Urothelium cell line (cell line): ENCODE measurements around the gene RBM23.
A peak's percentile ranks its signal among the peaks of the same experiment; 100 is the strongest.
"Not testable (repeated sequence)": the region's sequence is repeated elsewhere in the genome, so short reads cannot be mapped to it uniquely, and the experiment has no call there.

Experiments
- DNase-seq: peaks from one replicate; pipeline ENCODE4 v3.0.0; 2011; ENCODE audit warnings: low spot score, mixed read lengths
- FAIRE-seq: peaks from 2 replicates; lab custom pipeline; 2011; peaks lifted over from hg19 to GRCh38; lab: Jason Lieb, UNC

The RBM23 gene

DNA sequence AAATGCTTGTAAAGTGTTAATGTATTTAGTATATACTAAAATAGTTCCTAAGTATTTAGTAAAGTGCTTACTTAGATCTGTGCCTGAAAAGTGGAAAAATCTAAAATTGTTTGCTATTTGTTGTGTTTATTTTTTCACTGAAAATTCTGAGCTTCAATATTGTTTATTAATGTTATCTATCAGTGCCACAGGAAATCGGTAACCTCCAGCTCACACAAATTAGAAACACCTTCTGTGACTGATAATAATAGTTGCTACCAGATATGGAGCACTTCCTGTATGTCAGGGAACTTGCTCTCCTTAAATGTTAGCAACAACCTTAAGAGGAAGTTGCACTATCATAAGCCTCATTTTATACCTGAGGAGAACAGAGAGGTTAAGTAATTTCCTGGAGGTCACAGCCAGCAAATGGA, 48.1 kb downstream of the RBM23 start:
- DNase-seq (no peak), FAIRE-seq (no peak)

DNA sequence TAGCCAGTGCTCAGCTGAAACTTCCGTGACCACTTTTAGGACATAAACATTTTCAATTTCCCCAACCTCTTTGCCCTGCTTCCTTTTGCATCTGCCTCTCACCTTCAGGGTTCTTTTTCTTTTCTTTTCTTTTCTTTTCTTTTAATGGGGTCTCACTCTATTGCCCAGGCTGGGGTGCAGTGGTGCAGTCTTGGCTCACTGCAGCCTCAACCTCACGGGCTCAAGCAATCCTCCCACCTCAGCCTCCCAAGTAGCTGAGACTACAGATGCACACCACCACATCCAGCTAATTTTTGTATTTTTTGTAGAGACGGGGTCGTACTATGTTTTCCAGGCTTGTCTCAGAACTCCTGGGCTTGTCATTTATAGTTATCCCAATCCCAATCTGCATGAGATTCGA, 52.1 kb downstream of the RBM23 start:
- no peak for FAIRE-seq
- DNase-seq: no peak

DNA sequence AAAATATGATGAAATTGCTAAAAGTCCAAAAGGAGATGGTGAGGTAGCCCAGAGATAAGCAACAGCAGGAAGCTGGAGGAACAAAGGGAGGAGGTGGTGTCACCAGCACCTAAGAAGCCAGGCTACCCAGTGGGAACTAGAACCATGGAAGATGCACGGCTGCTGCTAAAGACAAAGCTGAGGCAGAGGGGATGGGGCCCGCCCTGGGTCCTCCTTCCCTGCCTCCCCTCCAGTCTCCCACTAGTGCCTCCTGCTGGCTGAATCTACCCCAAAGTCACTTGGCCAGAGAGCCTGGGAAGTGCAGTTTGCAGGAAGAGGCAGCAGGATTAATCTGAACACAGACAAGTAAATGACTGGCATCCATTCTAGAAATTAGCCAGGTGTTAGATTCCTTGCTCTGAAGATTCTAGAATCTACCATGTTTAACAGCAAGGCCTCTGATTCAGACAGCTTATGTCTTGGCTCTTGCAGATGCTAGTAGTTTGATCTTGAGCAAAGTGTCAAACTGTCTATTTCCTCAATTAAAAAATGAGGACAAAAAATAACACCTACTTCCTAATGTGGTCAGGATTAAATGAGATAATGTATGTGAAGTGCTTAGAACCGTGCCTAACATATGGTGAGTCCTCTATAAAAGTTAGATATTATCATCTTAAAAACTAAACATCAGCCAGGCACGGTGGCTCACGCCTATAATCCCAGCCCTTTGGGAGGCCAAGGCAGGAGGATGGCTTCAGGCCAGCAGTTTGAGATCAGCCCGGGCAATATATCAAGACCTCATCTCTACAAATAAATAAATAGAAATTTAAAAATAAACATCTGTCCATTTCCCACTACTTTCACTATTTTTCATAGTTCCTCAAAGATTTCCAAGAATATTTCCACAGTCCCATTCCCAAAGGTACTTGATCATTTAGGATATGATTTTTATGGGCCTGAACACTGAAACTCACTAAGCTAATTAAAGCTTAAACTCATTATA, 53.2 kb downstream of the RBM23 start:
- FAIRE-seq (no peak), DNase-seq (no peak)

DNA sequence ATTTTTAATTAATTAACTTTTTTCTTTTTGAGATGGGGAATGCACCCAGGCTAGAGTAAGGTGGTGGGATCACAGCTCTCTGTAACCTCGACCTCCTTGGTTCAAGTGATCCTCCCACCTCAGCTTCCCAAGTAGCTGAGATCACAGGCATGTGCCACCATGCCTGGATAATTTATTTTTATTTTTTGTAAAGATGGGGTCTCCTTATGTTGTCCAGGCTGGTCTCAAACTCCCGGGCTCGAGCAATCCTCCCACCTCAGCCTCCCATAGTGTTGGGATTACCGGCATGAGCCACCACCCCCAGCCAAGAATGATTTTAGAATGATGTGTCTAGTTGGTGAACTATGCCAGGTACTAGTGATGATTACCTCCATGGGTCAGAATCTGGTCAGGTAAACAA, 54.0 kb downstream of the RBM23 start:
- FAIRE-seq (no peak), DNase-seq (no peak)

DNA sequence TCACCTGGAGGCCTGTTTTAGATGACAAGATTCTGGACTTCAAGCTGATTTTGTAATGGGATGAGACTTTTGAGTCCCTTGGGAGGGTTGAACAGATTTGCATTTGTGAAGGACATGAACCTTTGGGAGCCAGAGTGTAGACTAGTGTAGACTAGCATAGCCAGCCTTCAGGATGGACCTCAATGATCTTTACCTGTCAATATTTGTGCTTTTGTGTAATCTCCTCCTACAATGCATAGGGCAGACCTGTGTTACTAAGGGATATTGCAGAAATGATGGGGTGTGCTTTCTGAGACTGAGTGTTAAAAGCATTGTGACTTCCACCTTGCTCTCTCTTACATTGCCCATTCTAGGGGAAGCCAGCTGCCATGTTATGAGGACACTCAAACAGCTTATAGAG, 57.3 kb downstream of the RBM23 start:
- no peak for FAIRE-seq
- DNase-seq: no peak

DNA sequence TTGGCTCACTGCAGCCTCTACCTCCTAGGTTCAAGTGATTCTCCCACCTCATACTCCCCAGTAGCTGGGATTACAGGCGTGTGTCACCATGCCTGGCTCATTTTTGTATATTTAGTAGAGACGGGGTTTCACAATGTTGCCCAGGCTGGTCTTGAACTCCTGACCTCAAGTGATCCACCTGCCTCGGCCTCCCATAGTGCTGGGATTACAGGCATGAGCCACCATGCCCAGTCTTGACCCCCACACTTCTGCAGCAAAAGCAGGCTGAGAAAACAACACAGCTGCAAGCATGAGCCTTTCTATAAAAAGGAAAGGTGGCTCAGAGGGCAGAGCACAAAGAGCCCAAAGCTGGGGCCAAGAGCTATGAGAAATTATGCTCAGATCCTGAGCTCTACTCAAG, 58.6 kb downstream of the RBM23 start:
- DNase-seq, FAIRE-seq: not testable (repeated sequence)

DNA sequence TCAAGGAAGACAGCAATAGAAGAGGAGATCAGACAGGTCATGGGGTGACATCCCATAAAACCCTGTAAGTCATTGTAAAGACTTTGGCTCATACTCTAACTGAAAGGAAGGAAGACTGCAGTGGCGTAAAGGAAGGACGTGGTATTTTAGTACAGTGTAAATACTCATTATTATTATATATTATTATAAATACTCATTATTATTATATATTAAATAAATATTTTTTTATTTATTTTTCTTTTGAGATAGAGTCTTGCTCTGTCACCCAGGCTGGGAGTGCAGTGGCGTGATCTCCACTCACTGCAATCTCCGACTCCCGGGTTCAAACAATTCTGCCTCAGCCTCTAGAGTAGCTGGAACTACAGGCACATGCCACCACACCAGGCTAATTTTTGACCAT, 62.5 kb downstream of the RBM23 start:
- FAIRE-seq: no peak
- no peak for DNase-seq

DNA sequence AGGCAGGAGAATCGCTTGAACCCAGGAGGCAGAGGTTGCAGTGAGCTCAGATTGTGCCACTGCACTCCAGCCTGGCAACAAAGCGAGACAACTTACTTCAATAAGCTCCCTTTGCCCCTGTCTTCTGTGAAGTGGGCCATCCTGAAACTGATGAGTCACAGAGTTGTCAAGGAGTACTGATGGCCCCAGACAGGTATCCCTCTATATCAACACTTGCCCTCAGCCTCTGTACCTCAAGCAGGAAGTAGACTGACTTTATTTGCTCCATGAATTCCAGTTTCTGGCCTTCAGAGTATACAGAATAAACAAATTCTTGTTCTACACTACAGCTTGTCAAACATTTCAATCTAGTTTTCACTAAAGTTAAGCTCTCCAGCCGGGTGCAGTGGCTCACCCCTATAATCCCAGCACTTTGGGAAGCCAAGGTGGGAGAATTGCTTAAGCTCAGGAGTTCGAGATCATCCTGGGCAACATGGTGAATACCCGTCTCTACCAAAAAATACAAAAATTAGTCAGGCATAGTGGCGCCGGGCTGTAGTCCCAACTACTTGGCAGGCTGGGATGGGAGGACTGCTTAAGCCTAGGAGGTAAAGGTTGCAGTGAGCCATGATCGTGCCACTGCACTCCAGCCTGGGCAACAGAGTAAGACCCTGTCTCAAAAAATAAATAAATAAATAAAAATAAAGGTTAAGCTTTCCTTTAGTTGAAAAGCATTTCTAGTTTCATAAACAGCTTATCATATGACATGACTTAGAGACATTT, 63.8 kb downstream of the RBM23 start:
- DNase-seq (no peak), FAIRE-seq (no peak)

DNA sequence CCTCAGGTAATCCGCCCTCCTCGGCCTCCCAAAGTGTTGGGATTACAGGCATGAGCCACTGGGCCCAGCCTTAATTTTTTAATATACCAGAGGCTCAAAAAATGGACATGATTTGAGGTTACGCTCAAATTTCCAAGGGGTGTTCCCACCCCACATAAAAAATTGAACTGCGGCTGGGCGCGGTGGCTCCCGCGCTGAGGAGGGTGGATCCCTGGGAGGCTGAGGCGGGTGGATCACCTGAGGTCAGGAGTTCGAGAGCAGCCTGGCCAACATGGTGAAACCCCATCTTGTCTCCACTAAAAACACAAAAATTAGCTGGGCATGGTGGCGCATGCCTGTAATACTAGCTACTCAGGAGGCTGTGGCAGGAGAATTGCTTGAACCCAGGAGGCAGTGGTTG, 64.7 kb downstream of the RBM23 start:
- not testable (repeated sequence) for FAIRE-seq, DNase-seq

DNA sequence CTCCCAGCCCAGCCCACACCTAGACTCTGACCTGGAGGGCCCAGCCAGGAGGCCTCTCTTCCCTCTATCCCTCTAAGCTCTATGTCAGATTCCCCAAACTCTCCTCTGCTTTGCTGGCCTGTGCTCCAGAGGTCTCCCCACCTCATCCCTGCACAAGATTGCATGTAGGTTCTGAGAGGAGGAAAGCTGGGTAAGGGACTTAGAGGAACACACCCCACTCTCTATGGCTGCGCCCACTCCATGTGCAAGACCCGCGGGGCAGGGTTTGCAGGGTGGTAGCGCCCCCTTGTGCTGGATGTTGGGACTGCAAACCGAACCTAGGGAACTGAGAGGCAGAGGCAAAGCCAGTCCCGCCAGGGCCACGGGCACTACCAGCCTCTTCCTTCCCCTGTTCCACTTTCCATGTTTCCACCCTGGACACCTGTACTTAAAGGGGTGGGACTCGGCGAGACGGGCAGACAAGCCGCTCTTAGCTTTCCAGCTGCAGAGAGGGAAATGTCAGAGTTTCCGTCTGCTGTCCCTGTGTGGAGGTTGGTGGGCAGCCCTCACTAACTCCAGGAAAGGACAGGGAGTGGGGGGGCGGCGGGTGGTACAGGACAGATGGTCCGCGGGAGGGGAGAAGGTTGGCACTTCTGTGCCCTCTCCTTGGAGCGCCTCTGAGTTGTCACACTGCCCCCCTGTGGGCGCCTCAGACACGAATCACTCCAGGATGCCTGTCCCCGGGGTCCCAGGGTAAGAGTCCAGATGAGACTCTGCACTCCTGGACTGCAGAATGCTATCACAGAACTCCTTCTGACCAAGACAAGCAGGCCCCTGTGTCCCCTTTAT, 65.8 kb downstream of the RBM23 start:
- FAIRE-seq: no peak
- DNase-seq: peak; percentile 80

DNA sequence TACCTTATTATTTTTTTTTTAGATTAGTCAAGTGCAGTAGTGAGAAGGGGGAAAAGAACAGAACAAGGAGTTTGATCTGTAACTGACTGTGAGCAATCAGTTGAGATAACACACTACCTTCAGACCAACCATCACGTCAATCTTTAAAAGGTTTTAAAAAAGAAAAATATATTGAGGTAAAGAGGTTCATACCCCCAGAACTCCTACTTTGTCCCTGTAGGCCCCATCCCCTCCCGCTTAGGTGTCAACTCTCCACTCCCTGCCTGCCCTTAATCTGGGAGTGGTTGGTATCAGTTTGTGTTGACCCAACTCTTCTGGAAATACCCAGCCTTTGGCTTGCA, 66.4 kb downstream of the RBM23 start:
- DNase-seq (no peak), FAIRE-seq (no peak)

DNA sequence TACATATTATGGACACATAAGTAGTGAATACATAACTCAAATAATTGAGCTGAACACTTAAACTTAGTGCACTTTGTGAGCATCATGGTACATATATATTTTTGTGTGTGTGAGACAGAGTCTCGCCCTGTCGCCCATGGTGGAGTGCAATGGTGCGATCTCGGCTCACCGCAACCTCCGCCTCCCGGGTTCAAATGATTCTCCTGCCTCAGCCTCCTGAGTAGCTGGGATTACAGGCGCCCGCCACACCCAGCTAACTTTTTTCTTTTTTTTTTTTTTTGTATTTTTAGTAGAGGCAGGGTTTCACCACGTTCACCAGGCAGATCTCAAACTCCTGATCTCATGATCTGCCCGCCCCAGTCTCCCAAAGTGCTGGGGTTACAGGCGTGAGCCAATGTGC, 66.8 kb downstream of the RBM23 start:
- FAIRE-seq, DNase-seq: not testable (repeated sequence)

DNA sequence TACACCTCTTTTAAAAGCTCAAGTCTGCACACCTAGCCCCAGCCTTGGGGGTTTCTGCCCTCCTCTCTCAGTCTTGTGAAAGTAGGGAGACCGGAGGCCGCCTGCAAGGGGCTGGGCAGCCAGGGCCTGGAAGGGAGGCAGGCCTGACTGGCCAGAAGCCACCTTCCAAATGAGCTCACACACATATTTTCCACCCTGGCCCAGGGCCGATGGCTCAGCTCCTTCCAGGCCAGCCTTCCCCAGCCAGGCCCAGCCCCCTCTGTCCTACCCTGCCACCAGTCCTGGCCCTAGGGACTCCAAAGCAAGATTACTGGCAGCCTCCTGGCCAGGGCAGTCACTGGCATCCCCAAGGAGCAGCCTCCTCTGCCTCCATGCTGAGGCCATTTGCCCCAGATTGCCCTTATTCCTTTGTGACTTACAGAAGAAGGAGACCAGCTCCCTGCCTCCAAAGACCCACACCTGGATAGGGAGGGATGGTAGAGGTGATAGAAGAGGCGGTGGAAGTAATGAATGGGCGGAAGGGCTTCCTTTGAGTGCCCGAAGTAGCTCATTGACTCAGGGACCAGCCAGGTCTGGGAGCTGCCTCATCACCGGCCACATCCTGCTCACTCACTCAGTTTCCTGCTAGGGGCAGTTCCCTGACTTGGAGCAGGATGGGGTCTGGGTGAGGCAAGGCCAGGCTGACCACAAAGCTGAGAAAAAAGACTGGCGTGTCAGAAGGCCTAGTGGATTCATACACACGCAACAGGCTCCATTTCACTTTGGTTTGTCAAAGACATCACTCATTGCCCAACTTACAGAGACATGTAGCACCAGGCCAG, 67.8 kb downstream of the RBM23 start:
- FAIRE-seq (no peak), DNase-seq (peak; percentile 58)

DNA sequence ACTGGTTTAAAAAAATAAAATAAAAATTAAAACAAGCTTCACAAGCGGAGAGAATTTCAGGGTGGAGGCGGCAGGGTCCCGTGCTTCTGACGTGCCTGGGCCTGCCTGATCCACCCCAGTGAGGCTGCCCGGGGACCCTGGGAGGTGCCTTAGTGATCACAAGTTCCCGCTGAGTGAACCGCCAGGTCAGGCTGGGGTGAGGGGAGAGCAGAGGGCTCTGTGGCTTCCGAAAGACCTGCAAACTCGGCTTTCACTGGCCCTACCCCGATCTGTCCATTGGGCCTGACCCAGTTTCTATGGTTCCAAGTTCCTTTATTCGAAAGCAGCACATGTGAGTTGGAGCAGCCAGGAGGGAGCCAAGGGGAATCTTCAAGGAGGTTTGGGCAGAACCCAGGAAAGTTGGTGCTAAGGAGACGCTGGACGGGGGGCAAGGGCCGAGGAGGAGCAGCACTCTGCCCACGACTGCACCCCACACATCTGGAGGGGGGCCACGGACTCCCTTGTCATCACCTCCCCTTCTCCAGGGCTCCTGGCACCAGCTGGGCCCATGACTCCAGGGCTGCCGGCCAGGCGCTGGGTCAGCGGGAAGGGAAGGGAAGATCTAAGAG, 69.6 kb downstream of the RBM23 start:
- FAIRE-seq: no peak
- DNase-seq: no peak

DNA sequence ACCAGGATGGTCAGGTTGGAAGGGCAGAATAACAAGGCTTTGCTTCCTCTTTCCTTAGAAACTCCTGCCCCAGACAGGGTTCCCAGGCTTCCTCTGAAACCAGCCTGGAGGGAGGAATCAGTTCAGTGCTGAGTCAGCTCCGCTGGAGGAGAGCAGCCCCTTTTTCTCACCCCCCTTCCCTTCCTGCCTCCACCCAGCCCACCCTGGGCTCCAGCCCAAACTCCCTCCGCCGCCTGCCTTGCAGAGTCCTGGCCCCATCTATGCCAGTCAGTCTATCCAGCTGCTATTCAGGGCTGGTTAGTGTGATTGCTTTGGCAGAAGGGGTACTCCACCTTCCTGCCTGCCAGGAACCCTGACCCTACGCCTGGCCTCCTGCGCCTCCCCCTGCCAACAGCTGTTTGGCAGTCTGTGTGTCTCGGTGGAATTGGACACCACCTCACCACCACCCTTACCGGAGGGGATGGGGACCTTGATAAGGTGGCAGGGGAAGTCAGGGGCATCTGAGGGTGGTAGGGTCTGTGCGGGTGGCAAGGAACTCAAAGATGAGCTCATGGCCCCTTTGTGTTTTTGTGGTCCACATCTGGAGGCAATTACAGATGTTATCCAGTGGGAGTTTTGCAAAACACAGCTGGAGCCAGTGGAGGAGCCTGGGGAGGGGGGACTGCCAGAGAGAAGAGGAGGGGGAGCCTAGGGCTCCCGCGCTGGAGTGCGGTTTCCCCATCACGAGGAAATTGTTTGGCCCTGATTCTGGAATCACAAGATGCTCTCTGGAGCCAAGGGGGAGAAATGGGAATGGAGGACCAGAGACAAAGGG, 70.4 kb downstream of the RBM23 start:
- DNase-seq (no peak), FAIRE-seq (no peak)

DNA sequence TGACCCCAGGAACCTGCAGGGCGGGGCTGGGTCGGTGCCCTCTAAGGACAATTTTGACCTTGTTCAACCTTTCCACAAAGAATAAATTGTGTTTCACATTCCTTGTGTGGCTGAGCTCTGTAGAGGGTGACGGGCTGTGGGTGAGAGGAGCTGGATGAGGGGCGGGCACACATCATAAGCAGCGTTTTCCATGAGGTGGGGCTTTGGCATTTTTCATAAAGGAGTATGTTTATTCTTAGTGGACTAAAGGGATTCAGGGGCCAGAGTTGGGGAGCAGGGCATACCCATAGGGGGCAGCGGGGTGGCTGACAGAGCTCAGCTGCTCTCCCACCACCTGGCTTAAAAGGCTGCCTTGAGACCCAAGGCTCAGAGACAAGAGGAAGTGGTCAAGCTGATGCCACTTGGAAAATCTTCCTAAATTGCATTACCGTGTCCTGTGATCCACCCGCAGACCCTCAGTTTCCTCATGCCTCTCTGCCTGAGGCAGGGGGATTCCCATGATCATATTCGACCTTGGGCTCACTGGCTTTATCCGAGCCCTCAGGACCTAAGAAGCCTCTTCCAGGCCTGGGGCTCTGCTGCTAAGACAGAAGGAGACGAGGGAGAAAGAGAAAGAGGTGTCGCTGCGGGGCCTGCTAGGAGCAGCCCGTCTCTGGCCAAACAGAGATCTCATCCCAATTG, 71.1 kb downstream of the RBM23 start:
- FAIRE-seq: no peak
- DNase-seq: no peak

DNA sequence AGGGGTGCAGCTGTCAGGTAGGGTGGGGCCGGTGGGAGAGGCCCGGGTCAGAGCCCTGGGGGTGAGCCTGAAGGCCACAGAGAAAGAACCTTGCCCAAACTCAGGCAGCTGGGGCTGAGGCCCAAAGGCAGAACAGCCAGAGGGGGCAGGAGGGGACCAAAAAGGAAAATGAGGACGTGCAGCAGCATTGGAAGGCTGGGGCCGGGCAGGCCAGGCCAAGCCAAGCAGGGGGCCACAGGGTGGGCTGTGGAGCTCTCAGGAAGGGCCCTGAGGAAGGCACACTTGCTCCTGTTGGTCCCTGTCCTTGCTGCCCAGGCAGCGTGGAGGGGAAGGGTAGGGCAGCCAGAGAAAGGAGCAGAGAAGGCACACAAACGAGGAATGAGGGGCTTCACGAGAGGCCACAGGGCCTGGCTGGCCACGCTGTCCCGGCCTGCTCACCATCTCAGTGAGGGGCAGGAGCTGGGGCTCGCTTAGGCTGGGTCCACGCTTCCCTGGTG, 72.1 kb downstream of the RBM23 start:
- DNase-seq: no peak

More for the DNA sequence above, 72.1 kb downstream of the RBM23 start:
- FAIRE-seq: no peak
